ENCODE results near the gene CFAP107. TPM values are rescaled to one million over a fixed set of nuclear protein-coding genes. Genes with fewer than 3 reads are reported as not detected.

The CFAP107 gene
- total RNA-seq, 6 donors from 2014 or later = 0.76 to 6.2 (median 3.4) TPM; not detected in 1

DNA sequence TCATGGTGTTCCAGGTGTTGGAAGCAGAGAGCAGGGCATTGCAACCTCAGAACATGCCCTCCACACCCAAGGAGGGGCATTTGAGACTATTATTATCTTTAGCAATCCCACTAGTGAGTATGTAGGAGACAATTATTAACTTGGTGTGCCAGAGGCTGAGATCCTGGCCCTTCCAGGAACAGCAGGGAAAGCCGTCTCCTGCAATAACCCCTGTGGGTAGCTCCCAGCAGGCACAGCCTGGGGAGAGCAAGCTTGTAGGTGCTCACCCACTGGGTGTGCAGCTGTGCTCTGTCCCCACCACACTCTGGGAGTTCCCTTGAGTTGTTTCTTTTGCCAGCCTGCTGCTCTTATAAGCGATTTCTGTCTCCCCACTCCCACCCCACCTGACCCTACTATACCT lies 10.3 kb downstream of the CFAP107 start:
- Histone ChIP-seq H3K27me3 (no peaks in the 10 kb centered on the region), H3K27ac (no peak overlapping the region), H3K36me3 (no peaks in the 10 kb centered on the region), H3K4me1 (no peaks in the 10 kb centered on the region), H3K4me3 (no peak overlapping the region), H3K9me3 (no peaks in the 10 kb centered on the region)
- WGBS, 2 donors = 60 to 70% methylated on average over 2 of the region's 2 CpGs
- ATAC-seq (ENCODE audit: low FRiP score in 2 of 2) (no peak), DNase-seq (no peak)
- no peak for TF ChIP-seq EP300 (IDR thresholded peaks at IDR 0.05)

DNA sequence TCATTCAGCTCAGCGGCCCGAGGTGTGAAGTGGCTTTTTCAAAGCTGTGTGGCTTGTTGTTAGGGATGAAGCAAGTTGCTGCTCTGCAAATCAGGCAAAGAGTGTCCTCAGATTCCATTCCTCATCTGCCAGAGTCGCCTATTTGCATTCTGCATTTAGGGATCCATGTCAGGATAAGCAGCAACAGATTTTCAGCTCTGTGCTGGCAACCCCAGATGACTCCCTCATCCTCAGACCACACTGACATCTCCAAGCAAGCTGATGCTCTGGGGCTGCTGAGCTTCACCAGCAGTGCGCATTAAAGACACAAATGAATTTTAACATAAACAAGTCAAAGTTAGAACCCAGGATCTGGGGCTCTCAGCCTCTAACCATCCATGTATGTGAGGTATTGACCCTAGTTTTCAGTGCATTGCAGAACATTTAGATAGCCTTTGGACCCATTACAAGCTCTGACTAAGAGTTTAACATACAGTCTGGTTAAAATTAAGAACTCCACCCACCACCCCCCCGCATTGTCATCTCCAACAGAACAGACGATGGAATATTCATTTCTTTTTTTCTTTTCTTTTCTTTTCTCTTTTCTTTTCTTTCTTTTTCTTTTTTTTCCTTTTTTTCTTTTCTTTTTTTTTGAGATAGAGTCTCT lies 10.9 kb downstream of the CFAP107 start:
- no peaks in the 10 kb centered on the region for H3K27me3 ChIP-seq
- TF ChIP-seq, protein P1, sequence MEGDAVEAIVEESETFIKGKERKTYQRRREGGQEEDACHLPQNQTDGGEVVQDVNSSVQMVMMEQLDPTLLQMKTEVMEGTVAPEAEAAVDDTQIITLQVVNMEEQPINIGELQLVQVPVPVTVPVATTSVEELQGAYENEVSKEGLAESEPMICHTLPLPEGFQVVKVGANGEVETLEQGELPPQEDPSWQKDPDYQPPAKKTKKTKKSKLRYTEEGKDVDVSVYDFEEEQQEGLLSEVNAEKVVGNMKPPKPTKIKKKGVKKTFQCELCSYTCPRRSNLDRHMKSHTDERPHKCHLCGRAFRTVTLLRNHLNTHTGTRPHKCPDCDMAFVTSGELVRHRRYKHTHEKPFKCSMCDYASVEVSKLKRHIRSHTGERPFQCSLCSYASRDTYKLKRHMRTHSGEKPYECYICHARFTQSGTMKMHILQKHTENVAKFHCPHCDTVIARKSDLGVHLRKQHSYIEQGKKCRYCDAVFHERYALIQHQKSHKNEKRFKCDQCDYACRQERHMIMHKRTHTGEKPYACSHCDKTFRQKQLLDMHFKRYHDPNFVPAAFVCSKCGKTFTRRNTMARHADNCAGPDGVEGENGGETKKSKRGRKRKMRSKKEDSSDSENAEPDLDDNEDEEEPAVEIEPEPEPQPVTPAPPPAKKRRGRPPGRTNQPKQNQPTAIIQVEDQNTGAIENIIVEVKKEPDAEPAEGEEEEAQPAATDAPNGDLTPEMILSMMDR (IDR thresholded peaks at IDR 0.05) = no peak
- TF ChIP-seq EP300 (IDR thresholded peaks at IDR 0.05) (no peak), POLR2AphosphoS5 (IDR thresholded peaks at IDR 0.05) (no peak), POLR2A (IDR thresholded peaks at IDR 0.05) (no peak)
- no peaks in the 10 kb centered on the region for H3K9me3 ChIP-seq
- DNase-seq (no peak), ATAC-seq (ENCODE audit: low FRiP score in 2 of 2) (no peak)
- no peaks in the 10 kb centered on the region for H3K4me1 ChIP-seq
- H3K36me3 ChIP-seq = no peaks in the 10 kb centered on the region
- 80 to 87% methylated on average over 3 to 6 of the region's 6 CpGs for WGBS, 2 donors
- H3K27ac ChIP-seq = no peak overlapping the region
- no peak overlapping the region for H3K4me3 ChIP-seq

DNA sequence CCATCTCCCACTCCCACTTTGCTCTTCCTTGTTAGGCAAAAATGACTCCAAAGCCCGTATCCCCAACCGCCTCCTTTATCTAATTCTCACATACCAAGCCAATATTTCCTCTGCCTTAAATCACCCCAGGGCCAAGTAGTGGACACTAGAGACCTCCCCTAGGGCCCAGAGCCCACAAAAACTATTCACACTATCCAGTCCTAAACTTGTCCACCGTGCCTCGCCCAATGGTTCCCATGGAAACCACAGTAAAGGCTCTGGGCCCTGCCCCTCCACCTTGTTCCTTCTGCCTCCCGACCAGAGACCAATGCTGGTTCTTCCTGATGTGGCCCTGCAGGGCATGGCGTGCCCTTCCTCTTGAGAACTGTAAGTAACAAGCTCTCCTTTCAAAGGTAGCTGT lies 11.8 kb downstream of the CFAP107 start:
- 47 to 74% methylated on average over 6 of the region's 6 CpGs for WGBS, 2 donors
- H3K4me3 ChIP-seq = no peak overlapping the region
- no peaks in the 10 kb centered on the region for H3K36me3 ChIP-seq
- no peaks in the 10 kb centered on the region for H3K4me1 ChIP-seq
- no peaks in the 10 kb centered on the region for H3K9me3 ChIP-seq
- TF ChIP-seq, protein P1 (IDR thresholded peaks at IDR 0.05) = no peak
- no peak for TF ChIP-seq POLR2A (IDR thresholded peaks at IDR 0.05)
- no peak for TF ChIP-seq EP300 (IDR thresholded peaks at IDR 0.05)
- TF ChIP-seq POLR2AphosphoS5 (IDR thresholded peaks at IDR 0.05) = no peak
- no peak overlapping the region for H3K27ac ChIP-seq
- no peaks in the 10 kb centered on the region for H3K27me3 ChIP-seq
- ATAC-seq (ENCODE audit: low FRiP score in 2 of 2) (no peak), DNase-seq (no peak)

DNA sequence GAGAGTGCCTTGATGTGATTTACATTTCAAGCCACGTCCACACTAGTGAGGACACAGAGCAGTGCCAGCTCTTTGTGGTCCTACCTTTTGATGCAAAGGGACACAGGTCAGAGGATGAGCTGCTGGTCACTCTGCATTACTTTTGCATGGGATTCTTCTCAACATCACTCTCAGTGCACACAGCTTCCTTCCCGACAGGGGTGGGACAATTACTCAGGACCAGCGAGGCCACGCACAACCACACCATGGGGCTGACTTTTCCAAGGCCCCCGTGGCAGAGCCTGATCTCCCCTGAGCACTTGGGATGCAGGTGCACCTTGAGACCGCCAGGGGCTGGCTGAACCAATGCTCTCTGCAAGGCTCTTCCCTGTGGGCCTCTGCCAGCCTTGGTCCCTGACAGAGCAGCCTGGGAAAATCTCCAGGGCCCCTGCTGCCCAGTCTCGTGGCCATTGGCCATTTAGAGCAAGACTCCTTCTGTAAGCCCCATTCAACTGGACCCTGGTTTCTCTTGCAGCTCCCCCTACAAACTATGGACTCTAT lies 14.3 kb downstream of the CFAP107 start:
- no peaks in the 10 kb centered on the region for H3K4me1 ChIP-seq
- H3K27me3 ChIP-seq = no peaks in the 10 kb centered on the region
- no peak for TF ChIP-seq POLR2AphosphoS5 (IDR thresholded peaks at IDR 0.05)
- TF ChIP-seq EP300 (IDR thresholded peaks at IDR 0.05) = no peak
- TF ChIP-seq, protein P1 (IDR thresholded peaks at IDR 0.05) = no peak
- no peak for TF ChIP-seq POLR2A (IDR thresholded peaks at IDR 0.05)
- H3K27ac ChIP-seq = no peak overlapping the region
- no peaks in the 10 kb centered on the region for H3K36me3 ChIP-seq
- whole genome bisulfite sequencing, 2 donors = 58 to 59% methylated on average over 5 to 7 of the region's 7 CpGs
- no peaks in the 10 kb centered on the region for H3K9me3 ChIP-seq
- no peak for ATAC-seq (ENCODE audit: low FRiP score in 2 of 2)
- no peak overlapping the region for H3K4me3 ChIP-seq
- no peak for DNase-seq

DNA sequence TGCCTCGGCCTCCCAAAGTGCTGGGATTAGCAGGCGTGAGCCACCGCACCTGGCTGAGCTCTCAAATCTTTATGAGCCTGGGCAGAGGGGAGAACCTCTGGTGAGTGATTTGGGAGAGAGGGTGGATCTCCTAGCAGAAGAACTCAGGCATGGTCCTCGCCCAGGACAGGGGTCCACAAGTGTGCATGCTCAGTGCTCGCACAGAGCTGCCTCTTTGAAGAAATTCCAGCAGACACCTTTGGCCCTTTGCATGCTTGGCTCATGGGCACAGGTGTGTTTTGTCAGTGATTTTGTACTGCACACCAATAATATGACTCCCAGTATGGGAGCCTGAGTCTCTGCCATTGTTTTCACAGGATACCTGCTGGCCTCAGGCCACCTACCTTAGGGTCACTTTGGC lies 15.8 kb downstream of the CFAP107 start:
- TF ChIP-seq POLR2AphosphoS5 (IDR thresholded peaks at IDR 0.05) = no peak
- Histone ChIP-seq H3K27me3 (no peaks in the 10 kb centered on the region), H3K4me1 (no peaks in the 10 kb centered on the region), H3K36me3 (no peaks in the 10 kb centered on the region), H3K4me3 (no peak overlapping the region), H3K27ac (no peak overlapping the region), H3K9me3 (no peaks in the 10 kb centered on the region)
- 85 to 100% methylated on average over 3 to 5 of the region's 5 CpGs for WGBS, 2 donors
- DNase-seq (no peak), ATAC-seq (ENCODE audit: low FRiP score in 2 of 2) (no peak)

DNA sequence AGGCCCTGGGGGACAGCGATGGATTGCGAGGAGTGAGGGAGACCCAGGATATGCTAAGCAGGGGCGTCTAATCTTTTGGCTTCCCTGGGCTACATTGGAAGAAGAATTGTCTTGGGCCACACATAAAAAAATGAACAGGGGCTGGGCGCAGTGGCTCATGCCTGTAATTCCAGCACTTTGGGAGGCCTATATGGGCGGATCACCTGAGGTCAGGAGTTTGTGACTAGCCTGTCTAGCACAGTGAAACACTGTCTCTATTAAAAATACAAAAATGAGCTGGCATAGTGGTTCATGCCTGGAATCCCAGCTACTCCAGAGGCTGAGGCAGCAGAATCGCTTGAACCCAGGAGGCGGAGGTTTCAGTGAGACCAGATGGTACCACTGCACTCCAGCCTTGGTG lies 16.8 kb downstream of the CFAP107 start:
- no peaks in the 10 kb centered on the region for H3K4me1 ChIP-seq
- H3K36me3 ChIP-seq = no peaks in the 10 kb centered on the region
- 78 to 85% methylated on average over 7 of the region's 7 CpGs for WGBS, 2 donors
- TF ChIP-seq, protein P1 (IDR thresholded peaks at IDR 0.05) = no peak
- no peak for TF ChIP-seq EP300 (IDR thresholded peaks at IDR 0.05)
- no peak for TF ChIP-seq POLR2A (IDR thresholded peaks at IDR 0.05)
- TF ChIP-seq POLR2AphosphoS5 (IDR thresholded peaks at IDR 0.05) = no peak
- H3K27ac ChIP-seq = no peak overlapping the region
- H3K9me3 ChIP-seq = no peaks in the 10 kb centered on the region
- ATAC-seq (ENCODE audit: low FRiP score in 2 of 2) (no peak), DNase-seq (no peak)
- H3K27me3 ChIP-seq = no peaks in the 10 kb centered on the region
- no peak overlapping the region for H3K4me3 ChIP-seq
